ENCODE results near the gene HDLBP. TPM values are rescaled to one million over a fixed set of nuclear protein-coding genes. Genes with fewer than 3 reads are reported as not detected.

HDLBP gene
- total and polyA plus RNA-seq, 4 donors: 220 to 476 (median 318) TPM

DNA sequence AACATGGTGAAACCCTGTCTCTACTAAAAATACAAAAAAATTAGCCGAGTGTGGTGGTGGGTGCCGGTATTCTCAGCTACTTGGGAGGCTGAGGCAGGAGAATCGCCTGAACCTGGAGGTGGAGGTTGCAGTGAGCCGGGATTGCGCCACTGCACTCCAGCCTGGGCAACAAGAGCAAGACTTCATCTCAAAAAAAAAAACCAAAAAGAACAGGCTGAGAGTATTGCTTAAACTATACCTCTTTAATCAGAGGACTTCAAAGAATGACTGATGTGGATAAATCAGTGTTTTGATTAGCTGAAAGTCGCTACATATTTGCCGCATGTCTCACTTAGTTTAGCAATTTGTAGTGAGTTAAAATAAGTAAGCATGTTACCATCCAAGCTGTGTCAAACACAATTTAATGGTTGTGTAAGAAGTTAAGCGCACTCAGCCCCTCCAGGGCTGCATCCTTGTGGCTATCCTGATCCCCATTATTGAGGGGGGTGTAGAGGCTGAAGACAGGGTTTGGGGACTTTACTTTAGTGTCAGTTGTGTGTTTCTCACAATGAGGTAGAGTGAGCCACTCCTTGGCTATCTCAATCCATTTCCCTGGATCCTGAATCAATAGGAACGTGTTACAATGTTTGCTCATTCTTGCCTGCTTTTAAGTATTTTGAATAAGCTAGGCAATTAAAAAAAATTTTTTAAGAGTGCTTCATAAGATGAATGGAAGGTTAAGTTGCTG, 29.6 kb upstream of the HDLBP start:
- Histone ChIP-seq H3K36me3 (ENCODE audit: control insufficient read depth in 1 of 2, insufficient read depth in 2 of 2, low read length in 1 of 2) (peaks cover 8 to 12% of the 10 kb centered on the region in 2 donors), H3K4me3 (ENCODE audit: low read length in 2 of 2) (no peak overlapping the region), H3K9me3 (ENCODE audit: control insufficient read depth, low read length) (no peaks in the 10 kb centered on the region), H3K27me3 (ENCODE audit: control insufficient read depth in 1 of 2, insufficient read depth in 2 of 2, low read length in 1 of 2) (no peaks in the 10 kb centered on the region), H3K4me1 (ENCODE audit: control insufficient read depth in 1 of 2, insufficient read depth in 2 of 2, low read length in 2 of 2) (peaks cover 3 to 6% of the 10 kb centered on the region in 2 donors), H3K27ac (ENCODE audit: low read depth in 1 of 2, low read length in 2 of 2) (no peak overlapping the region)
- no peak for ATAC-seq (ENCODE audit: low FRiP score)
- WGBS, 2 donors: 84 to 87% methylated on average over 9 of the region's 9 CpGs
- intact Hi-C loops (cut with DNase I): no loop called here
- DNase-seq: no peak

GRCh38 chr2:241340631-241341163, 25.2 kb upstream of the HDLBP start:
- no peak overlapping the region for H3K4me3 ChIP-seq (ENCODE audit: low read length in 2 of 2)
- intact Hi-C loops (cut with DNase I): no loop called here
- peaks cover 6 to 7% of the 10 kb centered on the region in 2 donors for H3K36me3 ChIP-seq (ENCODE audit: control insufficient read depth in 1 of 2, insufficient read depth in 2 of 2, low read length in 1 of 2)
- peaks cover 3 to 10% of the 10 kb centered on the region in 2 donors for H3K4me1 ChIP-seq (ENCODE audit: control insufficient read depth in 1 of 2, insufficient read depth in 2 of 2, low read length in 2 of 2)
- ATAC-seq (ENCODE audit: low FRiP score): no peak
- WGBS, 2 donors: 43 to 49% methylated on average over 3 of the region's 3 CpGs
- H3K27me3 ChIP-seq (ENCODE audit: control insufficient read depth in 1 of 2, insufficient read depth in 2 of 2, low read length in 1 of 2): no peaks in the 10 kb centered on the region
- no peaks in the 10 kb centered on the region for H3K9me3 ChIP-seq (ENCODE audit: control insufficient read depth, low read length)
- no peak for DNase-seq
- peak overlapping the region; percentile 22 to 28 for H3K27ac ChIP-seq (ENCODE audit: low read depth in 1 of 2, low read length in 2 of 2)

DNA sequence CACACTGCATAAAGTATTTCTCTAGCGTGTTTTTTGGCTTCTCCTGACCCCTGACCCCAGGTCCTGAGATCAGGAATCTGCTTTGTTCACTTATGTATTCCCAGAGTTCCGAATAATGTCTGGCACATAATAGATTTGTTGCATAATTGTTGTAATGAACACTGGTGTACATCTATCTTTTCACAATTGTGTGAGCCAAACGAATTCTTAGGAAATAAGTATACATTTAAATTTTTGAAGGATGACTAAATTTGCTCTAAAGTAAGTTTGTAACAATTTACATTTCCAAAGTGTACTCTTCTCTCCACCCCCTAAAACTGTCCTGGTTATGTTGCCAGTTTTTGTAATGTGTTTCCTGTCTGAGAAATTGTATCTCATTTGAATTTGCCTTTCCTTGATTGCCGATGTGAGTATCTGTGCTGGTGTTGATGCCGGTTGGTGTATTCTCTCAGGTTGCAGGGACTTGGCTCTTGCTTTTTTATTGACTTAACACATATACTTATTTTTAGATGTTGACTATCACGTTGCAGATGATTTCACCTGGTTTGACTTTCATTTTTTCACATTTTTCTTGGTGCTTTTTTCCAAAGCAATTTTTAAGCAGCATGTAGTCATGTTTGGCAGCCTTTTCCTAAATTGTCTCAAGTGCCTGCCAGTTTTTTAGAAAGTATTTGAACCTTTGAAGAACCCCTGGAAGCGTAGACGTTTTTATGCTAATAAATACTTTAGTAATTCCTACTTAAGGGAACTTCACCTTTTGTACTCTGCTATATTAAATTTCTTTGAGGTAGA, 24.6 kb upstream of the HDLBP start:
- H3K9me3 ChIP-seq (ENCODE audit: control insufficient read depth, low read length): no peaks in the 10 kb centered on the region
- peaks cover 6 to 7% of the 10 kb centered on the region in 2 donors for H3K36me3 ChIP-seq (ENCODE audit: control insufficient read depth in 1 of 2, insufficient read depth in 2 of 2, low read length in 1 of 2)

DNA sequence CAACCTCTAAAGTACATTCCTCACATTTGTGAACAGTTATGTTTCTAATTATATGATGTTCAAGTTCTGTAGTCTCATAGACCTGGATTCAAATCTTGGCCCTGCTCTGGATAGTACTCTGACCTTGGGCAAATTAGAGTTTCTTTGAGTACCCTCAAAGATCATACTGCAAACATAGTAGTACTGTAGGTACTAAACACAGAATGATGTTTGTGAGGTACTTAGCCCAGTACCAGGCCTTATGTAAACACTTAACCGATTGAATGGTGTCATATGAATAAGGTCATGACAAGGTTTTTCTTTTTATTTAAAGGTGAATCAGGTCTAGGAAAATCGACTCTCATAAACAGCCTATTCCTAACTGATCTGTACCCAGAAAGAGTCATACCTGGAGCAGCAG, 19.3 kb upstream of the HDLBP start:
- ATAC-seq (ENCODE audit: low FRiP score) (no peak), DNase-seq (no peak)
- WGBS, 2 donors: 73 to 80% methylated on average over 2 of the region's 2 CpGs
- peaks cover 0 to 2% of the 10 kb centered on the region in 2 donors for H3K36me3 ChIP-seq (ENCODE audit: control insufficient read depth in 1 of 2, insufficient read depth in 2 of 2, low read length in 1 of 2)
- H3K4me1 ChIP-seq (ENCODE audit: control insufficient read depth in 1 of 2, insufficient read depth in 2 of 2, low read length in 2 of 2): peaks cover 0 to 3% of the 10 kb centered on the region in 2 donors
- intact Hi-C loops (cut with DNase I): no loop called here
- no peak overlapping the region for H3K27ac ChIP-seq (ENCODE audit: low read depth in 1 of 2, low read length in 2 of 2)
- no peak overlapping the region for H3K4me3 ChIP-seq (ENCODE audit: low read length in 2 of 2)
- H3K9me3 ChIP-seq (ENCODE audit: control insufficient read depth, low read length): no peaks in the 10 kb centered on the region
- no peaks in the 10 kb centered on the region for H3K27me3 ChIP-seq (ENCODE audit: control insufficient read depth in 1 of 2, insufficient read depth in 2 of 2, low read length in 1 of 2)

More for the DNA sequence above, 24.6 kb upstream of the HDLBP start:
- Histone ChIP-seq H3K4me1 (ENCODE audit: control insufficient read depth in 1 of 2, insufficient read depth in 2 of 2, low read length in 2 of 2) (peaks cover 3 to 10% of the 10 kb centered on the region in 2 donors), H3K4me3 (ENCODE audit: low read length in 2 of 2) (no peak overlapping the region), H3K27me3 (ENCODE audit: control insufficient read depth in 1 of 2, insufficient read depth in 2 of 2, low read length in 1 of 2) (no peaks in the 10 kb centered on the region), H3K27ac (ENCODE audit: low read depth in 1 of 2, low read length in 2 of 2) (peak overlapping the region; percentile 10 to 22)
- ATAC-seq (ENCODE audit: low FRiP score) (no peak), DNase-seq (no peak)
- intact Hi-C loops (cut with DNase I): no loop called here
- 13 to 14% methylated on average over 8 of the region's 8 CpGs for WGBS, 2 donors

DNA sequence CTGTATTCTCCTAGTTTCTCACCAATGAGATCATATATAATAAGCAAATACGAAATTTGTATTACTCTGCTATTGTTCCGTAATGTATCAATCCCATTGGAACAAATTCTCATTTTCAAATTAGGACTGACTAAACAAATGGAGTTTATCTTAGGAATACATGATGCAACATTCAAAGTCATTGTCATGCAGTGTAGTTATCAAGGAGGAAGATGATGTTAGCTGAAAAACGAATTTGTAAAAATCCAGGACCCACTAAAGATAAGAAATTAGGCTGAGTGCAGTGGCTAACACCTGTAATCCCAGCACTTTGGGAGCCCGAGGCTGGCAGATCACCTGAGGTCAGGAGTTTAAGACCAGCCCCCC, 15.1 kb upstream of the HDLBP start:
- H3K36me3 ChIP-seq (ENCODE audit: control insufficient read depth in 1 of 2, insufficient read depth in 2 of 2, low read length in 1 of 2): no peaks in the 10 kb centered on the region
- no peak overlapping the region for H3K4me3 ChIP-seq (ENCODE audit: low read length in 2 of 2)
- no peak for DNase-seq
- no peaks in the 10 kb centered on the region for H3K4me1 ChIP-seq (ENCODE audit: control insufficient read depth in 1 of 2, insufficient read depth in 2 of 2, low read length in 2 of 2)
- no peak for ATAC-seq (ENCODE audit: low FRiP score)
- no peaks in the 10 kb centered on the region for H3K9me3 ChIP-seq (ENCODE audit: control insufficient read depth, low read length)
- intact Hi-C loops (cut with DNase I): no loop called here
- 91% methylated on average over 4 of the region's 4 CpGs for WGBS, 2 donors
- no peaks in the 10 kb centered on the region for H3K27me3 ChIP-seq (ENCODE audit: control insufficient read depth in 1 of 2, insufficient read depth in 2 of 2, low read length in 1 of 2)
- H3K27ac ChIP-seq (ENCODE audit: low read depth in 1 of 2, low read length in 2 of 2): no peak overlapping the region

- H3K36me3 ChIP-seq (ENCODE audit: control insufficient read depth in 1 of 2, insufficient read depth in 2 of 2, low read length in 1 of 2): no peaks in the 10 kb centered on the region
- intact Hi-C loops (cut with DNase I): no loop called here
- DNase-seq (no peak), ATAC-seq (ENCODE audit: low FRiP score) (no peak)
- H3K9me3 ChIP-seq (ENCODE audit: control insufficient read depth, low read length): no peaks in the 10 kb centered on the region
- H3K4me1 ChIP-seq (ENCODE audit: control insufficient read depth in 1 of 2, insufficient read depth in 2 of 2, low read length in 2 of 2): no peaks in the 10 kb centered on the region
- no peaks in the 10 kb centered on the region for H3K27me3 ChIP-seq (ENCODE audit: control insufficient read depth in 1 of 2, insufficient read depth in 2 of 2, low read length in 1 of 2)
- H3K4me3 ChIP-seq (ENCODE audit: low read length in 2 of 2): no peak overlapping the region
- WGBS, 2 donors: 89 to 90% methylated on average over 11 of the region's 11 CpGs
- no peak overlapping the region for H3K27ac ChIP-seq (ENCODE audit: low read depth in 1 of 2, low read length in 2 of 2)
These were observed 14.5 kb upstream of the HDLBP start for GRCh38 chr2:241329669-241330615.

- ATAC-seq (ENCODE audit: low FRiP score) (no peak), DNase-seq (no peak)
- Histone ChIP-seq H3K27ac (ENCODE audit: low read depth in 1 of 2, low read length in 2 of 2) (no peak overlapping the region), H3K36me3 (ENCODE audit: control insufficient read depth in 1 of 2, insufficient read depth in 2 of 2, low read length in 1 of 2) (no peaks in the 10 kb centered on the region), H3K27me3 (ENCODE audit: control insufficient read depth in 1 of 2, insufficient read depth in 2 of 2, low read length in 1 of 2) (no peaks in the 10 kb centered on the region), H3K9me3 (ENCODE audit: control insufficient read depth, low read length) (no peaks in the 10 kb centered on the region), H3K4me3 (ENCODE audit: low read length in 2 of 2) (no peak overlapping the region), H3K4me1 (ENCODE audit: control insufficient read depth in 1 of 2, insufficient read depth in 2 of 2, low read length in 2 of 2) (no peaks in the 10 kb centered on the region)
- 83 to 90% methylated on average over 1 of the region's 1 CpG for WGBS, 2 donors
- intact Hi-C loops (cut with DNase I): no loop called here
These were observed 9.8 kb upstream of the HDLBP start for GRCh38 chr2:241325257-241325656.

DNA sequence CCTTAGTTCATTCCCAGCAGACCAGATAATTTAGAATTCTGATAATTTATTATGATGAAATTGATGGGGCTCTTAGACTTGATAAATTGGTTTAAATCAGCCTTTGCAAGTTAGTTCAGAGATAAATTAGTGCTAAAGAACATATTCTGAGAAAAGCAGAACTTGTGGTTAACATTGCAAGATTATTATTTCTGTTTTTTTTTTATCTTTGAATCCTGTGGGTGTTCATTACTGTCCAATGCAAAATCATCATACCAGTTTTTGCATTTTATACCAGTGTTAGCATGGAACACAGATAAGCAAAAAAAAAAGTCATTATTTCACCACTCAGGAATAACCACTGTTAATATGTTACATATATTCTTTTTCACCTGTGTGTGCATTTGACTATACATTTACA, 9.3 kb upstream of the HDLBP start:
- Histone ChIP-seq H3K4me3 (ENCODE audit: low read length in 2 of 2) (no peak overlapping the region), H3K9me3 (ENCODE audit: control insufficient read depth, low read length) (no peaks in the 10 kb centered on the region), H3K4me1 (ENCODE audit: control insufficient read depth in 1 of 2, insufficient read depth in 2 of 2, low read length in 2 of 2) (no peaks in the 10 kb centered on the region), H3K27ac (ENCODE audit: low read depth in 1 of 2, low read length in 2 of 2) (no peak overlapping the region), H3K36me3 (ENCODE audit: control insufficient read depth in 1 of 2, insufficient read depth in 2 of 2, low read length in 1 of 2) (no peaks in the 10 kb centered on the region), H3K27me3 (ENCODE audit: control insufficient read depth in 1 of 2, insufficient read depth in 2 of 2, low read length in 1 of 2) (no peaks in the 10 kb centered on the region)
- intact Hi-C loops (cut with DNase I): no loop called here
- DNase-seq: no peak
- no peak for ATAC-seq (ENCODE audit: low FRiP score)
